ENCODE results near the gene KLHL10. TPM values are rescaled to one million over a fixed set of nuclear protein-coding genes. Genes with fewer than 3 reads are reported as not detected.
A peak's percentile ranks its signal among the peaks of the same experiment; 100 is the strongest.

The KLHL10 gene
- total RNA-seq (2014; rRNA removed; shearing (Covaris generic)), result not detected in 2 replicates

- Histone ChIP-seq H3K27ac (no peak within 1 kb of the TSS), H3K36me3 (peaks cover under 1% of the 10 kb centered on the region; the same call in 1 of the 2 replicates), H3K9me3 (replicated peaks) (no peaks in the 10 kb centered on the region), H3K4me1 (no peaks in the 10 kb centered on the region), H3K4me3 (peak within 1 kb of the TSS; percentile 93), H3K27me3 (no peaks in the 10 kb centered on the region)
- DNase-seq, result no peak
Observed at GRCh38 chr17:41837761-41838538, at the start of gene KLHL10. KLHL10 (plus strand) TSS chr17:41837825; CDS start chr17:41837933, 108 bp downstream.

GRCh38 chr17:41792845-41793783 lies 44.5 kb upstream of the KLHL10 start:
- peak overlapping the region; percentile 14 for H3K4me3 ChIP-seq
- H3K27ac ChIP-seq, result no peak overlapping the region
- H3K36me3 ChIP-seq, result no peaks in the 10 kb centered on the region
- peak; percentile 49 to 51 for DNase-seq
- H3K9me3 ChIP-seq (replicated peaks), result no peaks in the 10 kb centered on the region
- H3K4me1 ChIP-seq, result peaks cover 12% of the 10 kb centered on the region
- no peaks in the 10 kb centered on the region for H3K27me3 ChIP-seq

GRCh38 chr17:41793784-41794539 lies 43.7 kb upstream of the KLHL10 start:
- peaks cover 12% of the 10 kb centered on the region for H3K4me1 ChIP-seq
- H3K27me3 ChIP-seq, result no peaks in the 10 kb centered on the region
- no peak overlapping the region for H3K27ac ChIP-seq
- DNase-seq, result no peak
- no peaks in the 10 kb centered on the region for H3K36me3 ChIP-seq
- H3K9me3 ChIP-seq (replicated peaks), result no peaks in the 10 kb centered on the region
- H3K4me3 ChIP-seq, result no peak overlapping the region

GRCh38 chr17:41794540-41794975 lies 43.1 kb upstream of the KLHL10 start:
- Histone ChIP-seq H3K27ac (no peak overlapping the region), H3K9me3 (replicated peaks) (no peaks in the 10 kb centered on the region), H3K4me3 (no peak overlapping the region), H3K36me3 (no peaks in the 10 kb centered on the region), H3K4me1 (peaks cover 12% of the 10 kb centered on the region), H3K27me3 (no peaks in the 10 kb centered on the region)
- no peak for DNase-seq

GRCh38 chr17:41796121-41796895 lies 41.3 kb upstream of the KLHL10 start:
- H3K36me3 ChIP-seq, result no peaks in the 10 kb centered on the region
- peaks cover 19% of the 10 kb centered on the region for H3K4me1 ChIP-seq
- H3K9me3 ChIP-seq (replicated peaks), result no peaks in the 10 kb centered on the region
- no peak for DNase-seq
- no peaks in the 10 kb centered on the region for H3K27me3 ChIP-seq
- H3K4me3 ChIP-seq, result no peak overlapping the region
- no peak overlapping the region for H3K27ac ChIP-seq

- H3K4me3 ChIP-seq, result no peak overlapping the region
- no peaks in the 10 kb centered on the region for H3K36me3 ChIP-seq
- no peak for DNase-seq
- H3K4me1 ChIP-seq, result peaks cover 21% of the 10 kb centered on the region
- H3K9me3 ChIP-seq (replicated peaks), result no peaks in the 10 kb centered on the region
- no peaks in the 10 kb centered on the region for H3K27me3 ChIP-seq
- H3K27ac ChIP-seq, result no peak overlapping the region
Observed at GRCh38 chr17:41797377-41797776, 40.2 kb upstream of the KLHL10 start.

GRCh38 chr17:41799366-41799765 lies 38.3 kb upstream of the KLHL10 start:
- H3K36me3 ChIP-seq, result no peaks in the 10 kb centered on the region
- no peak overlapping the region for H3K4me3 ChIP-seq
- no peak for DNase-seq
- H3K9me3 ChIP-seq (replicated peaks), result no peaks in the 10 kb centered on the region
- no peak overlapping the region for H3K27ac ChIP-seq
- H3K4me1 ChIP-seq, result peaks cover 13% of the 10 kb centered on the region
- no peaks in the 10 kb centered on the region for H3K27me3 ChIP-seq

- no peak overlapping the region for H3K4me3 ChIP-seq
- no peak for DNase-seq
Observed at GRCh38 chr17:41800601-41801373, 36.8 kb upstream of the KLHL10 start.

GRCh38 chr17:41801374-41802271 lies 36.0 kb upstream of the KLHL10 start:
- Histone ChIP-seq H3K27ac (no peak overlapping the region), H3K4me1 (peaks cover 13% of the 10 kb centered on the region), H3K27me3 (no peaks in the 10 kb centered on the region), H3K4me3 (no peak overlapping the region), H3K36me3 (no peaks in the 10 kb centered on the region), H3K9me3 (replicated peaks) (no peaks in the 10 kb centered on the region)
- DNase-seq, result peak; percentile 76 to 89

More at GRCh38 chr17:41800601-41801373, 36.8 kb upstream of the KLHL10 start:
- no peaks in the 10 kb centered on the region for H3K36me3 ChIP-seq
- peaks cover 13% of the 10 kb centered on the region for H3K4me1 ChIP-seq
- no peaks in the 10 kb centered on the region for H3K9me3 ChIP-seq (replicated peaks)
- no peaks in the 10 kb centered on the region for H3K27me3 ChIP-seq
- H3K27ac ChIP-seq, result no peak overlapping the region

- Histone ChIP-seq H3K36me3 (no peaks in the 10 kb centered on the region), H3K4me1 (peaks cover 13% of the 10 kb centered on the region), H3K9me3 (replicated peaks) (no peaks in the 10 kb centered on the region), H3K27ac (no peak overlapping the region), H3K4me3 (no peak overlapping the region), H3K27me3 (no peaks in the 10 kb centered on the region)
- peak; percentile 54 to 64 for DNase-seq
Observed at GRCh38 chr17:41803049-41804020, 34.3 kb upstream of the KLHL10 start.

- Histone ChIP-seq H3K27ac (no peak overlapping the region), H3K4me3 (no peak overlapping the region), H3K9me3 (replicated peaks) (no peaks in the 10 kb centered on the region), H3K4me1 (peaks cover 4% of the 10 kb centered on the region; the same call in 1 of the 2 replicates), H3K36me3 (no peaks in the 10 kb centered on the region), H3K27me3 (no peaks in the 10 kb centered on the region)
- DNase-seq, result no peak
Observed at GRCh38 chr17:41806685-41807445, 30.8 kb upstream of the KLHL10 start.
